ENCODE measurements around the gene DNAJC22.

- TF ChIP-seq SP1 (IDR thresholded peaks at IDR 0.05) (no peak), ARNT (IDR thresholded peaks at IDR 0.05) (no peak), BHLHE40 (IDR thresholded peaks at IDR 0.05; ENCODE audit: borderline replicate concordance) (no peak), FOXM1 (IDR thresholded peaks at IDR 0.05; ENCODE audit: borderline replicate concordance) (no peak), TARDBP (IDR thresholded peaks at IDR 0.05) (no peak), ELF4 (IDR thresholded peaks at IDR 0.05) (no peak), FOXK2 (IDR thresholded peaks at IDR 0.05) (no peak), NFRKB (IDR thresholded peaks at IDR 0.05) (no peak), ZNF384 (IDR thresholded peaks at IDR 0.05) (no peak)
These were observed 53.6 kb downstream of the DNAJC22 start for GRCh38 chr12:49400304-49400703.

Data from HEK293T (cell line).